HG02623 (cell line): ENCODE results near the gene MAN1A1.
A peak's percentile ranks its signal among the peaks of the same experiment; 100 is the strongest.

Experiments
- ATAC-seq: cut with Tn5 transposase; IDR thresholded peaks from one replicate; pipeline ENCODE4 v1.9.1; 2021; ENCODE audit warnings: moderate library complexity; ENCODE audit not compliant: unreplicated experiment

Gene MAN1A1

GRCh38 chr6:119346936-119347335, 2.6 kb downstream of the MAN1A1 start:
- ATAC-seq = no peak

- no peak for ATAC-seq
Observed at GRCh38 chr6:119346450-119346849, 3.1 kb downstream of the MAN1A1 start.

GRCh38 chr6:119345114-119345513, 4.4 kb downstream of the MAN1A1 start:
- ATAC-seq = no peak

- ATAC-seq = no peak
Observed at GRCh38 chr6:119344306-119344705, 5.3 kb downstream of the MAN1A1 start.

GRCh38 chr6:119343573-119344146, 5.9 kb downstream of the MAN1A1 start:
- no peak for ATAC-seq

GRCh38 chr6:119343167-119343566, 6.4 kb downstream of the MAN1A1 start:
- no peak for ATAC-seq

GRCh38 chr6:119342430-119342829, 7.1 kb downstream of the MAN1A1 start:
- no peak for ATAC-seq

GRCh38 chr6:119340796-119341487, 8.6 kb downstream of the MAN1A1 start:
- no peak for ATAC-seq

GRCh38 chr6:119339941-119340456, 9.6 kb downstream of the MAN1A1 start:
- no peak for ATAC-seq

GRCh38 chr6:119337762-119338161, 11.8 kb downstream of the MAN1A1 start:
- ATAC-seq = no peak

GRCh38 chr6:119337252-119337651, 12.3 kb downstream of the MAN1A1 start:
- no peak for ATAC-seq

GRCh38 chr6:119334535-119335264, 14.9 kb downstream of the MAN1A1 start:
- no peak for ATAC-seq

- ATAC-seq = peak; percentile 62
Observed at GRCh38 chr6:119333707-119334295, 15.8 kb downstream of the MAN1A1 start.

GRCh38 chr6:119333063-119333609, 16.4 kb downstream of the MAN1A1 start:
- ATAC-seq = no peak

- ATAC-seq = no peak
Observed at GRCh38 chr6:119331663-119332286, 17.8 kb downstream of the MAN1A1 start.

- ATAC-seq = no peak
Observed at GRCh38 chr6:119330520-119331113, 18.9 kb downstream of the MAN1A1 start.

- no peak for ATAC-seq
Observed at GRCh38 chr6:119329794-119330180, 19.8 kb downstream of the MAN1A1 start.

GRCh38 chr6:119328892-119329793, 20.4 kb downstream of the MAN1A1 start:
- no peak for ATAC-seq

GRCh38 chr6:119328254-119328653, 21.3 kb downstream of the MAN1A1 start:
- ATAC-seq = no peak
